Measurements from ENCODE around the gene SLC30A2. TPM values are rescaled to one million over a fixed set of nuclear protein-coding genes. Genes with fewer than 3 reads are reported as not detected.

SLC30A2 gene
- total and polyA plus RNA-seq, 10 donors = not detected

DNA sequence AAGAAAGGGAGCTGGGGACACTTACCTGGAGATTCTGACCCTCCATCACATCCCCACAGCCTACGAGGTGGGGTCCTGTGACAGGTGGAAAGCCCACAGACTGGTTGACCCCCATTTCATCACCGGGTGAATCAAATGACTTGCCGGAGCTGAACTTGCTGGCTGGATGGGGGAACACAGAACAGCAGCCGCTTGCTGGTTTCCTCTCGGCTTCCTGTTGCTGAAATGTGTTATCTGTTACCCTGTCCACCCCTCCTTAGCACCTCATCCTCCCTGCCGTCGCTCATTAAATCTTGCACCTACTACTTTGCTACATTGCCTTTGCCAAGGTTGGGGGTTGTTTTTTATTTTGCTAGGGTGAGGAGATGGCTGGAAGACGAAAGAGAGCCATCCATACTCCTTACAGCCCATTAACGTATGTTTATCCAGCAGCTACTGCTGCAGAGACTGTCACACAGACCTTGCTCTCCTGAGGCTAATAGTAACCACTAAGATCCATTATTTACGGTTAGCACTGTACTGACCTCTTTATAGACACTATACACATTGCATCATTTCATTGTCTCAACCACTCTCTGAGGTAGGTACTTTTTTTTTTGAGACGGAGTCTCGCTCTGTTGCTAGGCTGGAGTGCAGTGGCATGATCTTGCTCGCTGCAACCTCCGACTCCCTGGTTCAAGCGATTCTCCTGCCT is 55.1 kb downstream of the SLC30A2 start:
- Histone ChIP-seq H3K4me1 (peaks cover 15 to 68% (median 41%) of the 10 kb centered on the region in 6 donors), H3K36me3 (peaks cover 0 to 45% (median 10%) of the 10 kb centered on the region in 6 donors), H3K27ac (peak overlapping the region in 7 of 8 donors; percentile 32 to 75 (median 51)), H3K27me3 (replicated peaks in 1 of 7) (no peaks in the 10 kb centered on the region), H3K4me3 (peak overlapping the region in 7 of 8 donors; percentile 3 to 58 (median 16)), H3K9me3 (no peaks in the 10 kb centered on the region)
- intact Hi-C loops (cut with DNase I; ENCODE audit: low total_unique reads) = no loop called here
- WGBS, 5 donors = 23 to 39% (median 33%) methylated on average over 15 of the region's 15 CpGs
- peak; percentile 80 for DNase-seq
- TF ChIP-seq POLR2A (IDR thresholded peaks at IDR 0.05) = no peak
- TF ChIP-seq POLR2AphosphoS5 (IDR thresholded peaks at IDR 0.05) = peak in 1 of 3 donors; percentile 16

DNA sequence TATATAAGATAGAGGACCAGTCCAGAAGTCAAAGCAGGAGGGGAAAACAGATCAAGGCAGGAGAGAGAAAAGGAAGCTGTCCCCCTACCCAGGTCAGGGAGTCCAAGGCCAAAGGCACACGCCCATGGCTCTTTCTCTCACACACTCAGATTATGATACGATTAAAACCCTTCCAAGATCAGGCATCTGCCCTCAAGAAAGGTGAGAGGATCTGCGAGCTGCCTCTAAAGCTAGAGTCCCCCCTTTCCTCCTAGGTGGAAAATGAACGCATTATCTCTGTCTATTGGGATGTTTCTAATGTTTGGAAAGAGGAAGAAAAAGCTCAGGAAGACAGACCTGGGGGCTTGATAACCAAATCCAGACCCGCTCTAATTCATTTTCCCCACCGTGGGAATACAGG is 55.7 kb downstream of the SLC30A2 start:
- intact Hi-C loops (cut with DNase I; ENCODE audit: low total_unique reads) = no loop called here
- TF ChIP-seq POLR2AphosphoS5 (IDR thresholded peaks at IDR 0.05) (no peak), POLR2A (IDR thresholded peaks at IDR 0.05) (no peak), CTCF (IDR thresholded peaks at IDR 0.05 in 8 of 11, conservative IDR thresholded peaks at IDR 0.05 in 3 of 11) (no peak)
- peaks cover 0 to 51% (median 13%) of the 10 kb centered on the region in 6 donors for H3K36me3 ChIP-seq
- peak overlapping the region in 7 of 8 donors; percentile 32 to 75 (median 51) for H3K27ac ChIP-seq
- H3K9me3 ChIP-seq = no peaks in the 10 kb centered on the region
- peaks cover 15 to 69% (median 39%) of the 10 kb centered on the region in 6 donors for H3K4me1 ChIP-seq
- no peaks in the 10 kb centered on the region for H3K27me3 ChIP-seq (replicated peaks in 1 of 7)
- DNase-seq = no peak
- 40 to 50% (median 43%) methylated on average over 6 of the region's 6 CpGs for WGBS, 5 donors
- H3K4me3 ChIP-seq = peak overlapping the region in 7 of 8 donors; percentile 3 to 58 (median 16)

GRCh38 chr1:25989440-25990234 is 56.3 kb downstream of the SLC30A2 start:
- Histone ChIP-seq H3K27ac (peak overlapping the region in 5 of 8 donors; percentile 50 to 75 (median 71)), H3K9me3 (no peaks in the 10 kb centered on the region), H3K4me1 (peaks cover 15 to 72% (median 39%) of the 10 kb centered on the region in 6 donors), H3K4me3 (peak overlapping the region in 5 of 8 donors; percentile 3 to 58 (median 30)), H3K27me3 (replicated peaks in 1 of 7) (no peaks in the 10 kb centered on the region), H3K36me3 (peaks cover 0 to 55% (median 16%) of the 10 kb centered on the region in 6 donors)
- DNase-seq = no peak
- WGBS, 5 donors = 75 to 83% (median 79%) methylated on average over 8 to 11 of the region's 11 CpGs
- TF ChIP-seq CTCF (IDR thresholded peaks at IDR 0.05 in 8 of 11, conservative IDR thresholded peaks at IDR 0.05 in 3 of 11) = no peak
- TF ChIP-seq POLR2A (IDR thresholded peaks at IDR 0.05) = no peak
- TF ChIP-seq POLR2AphosphoS5 (IDR thresholded peaks at IDR 0.05) = no peak
- intact Hi-C loops (cut with DNase I; ENCODE audit: low total_unique reads) = no loop called here

DNA sequence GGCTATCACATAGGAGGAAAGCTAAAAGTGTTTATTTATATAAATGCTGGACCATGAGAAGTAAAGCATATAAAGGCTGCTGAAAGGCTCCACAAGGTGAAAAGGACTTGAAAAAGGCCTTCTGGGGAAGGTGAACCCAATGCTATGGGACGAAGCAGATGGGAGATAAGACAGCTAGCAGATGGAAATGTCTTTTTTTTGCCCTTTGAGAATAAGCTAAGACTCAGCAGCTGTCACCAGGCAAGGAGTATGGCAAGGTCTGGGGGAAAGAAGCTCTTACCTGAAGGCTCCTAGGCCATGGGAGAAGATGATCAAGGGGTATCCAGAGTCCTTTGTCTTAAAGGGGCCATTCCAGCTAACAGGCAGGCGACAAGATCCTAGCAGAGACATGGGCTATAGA is 58.0 kb downstream of the SLC30A2 start:
- Histone ChIP-seq H3K9me3 (no peaks in the 10 kb centered on the region), H3K36me3 (peaks cover 0 to 72% (median 31%) of the 10 kb centered on the region in 6 donors), H3K4me1 (peaks cover 15 to 63% (median 39%) of the 10 kb centered on the region in 6 donors), H3K27ac (no peak overlapping the region), H3K4me3 (no peak overlapping the region), H3K27me3 (replicated peaks in 1 of 7) (no peaks in the 10 kb centered on the region)
- intact Hi-C loops (cut with DNase I; ENCODE audit: low total_unique reads) = no loop called here
- no peak for DNase-seq
- WGBS, 5 donors = 79 to 100% (median 89%) methylated on average over 2 of the region's 2 CpGs
- no peak for TF ChIP-seq CTCF (IDR thresholded peaks at IDR 0.05 in 8 of 11, conservative IDR thresholded peaks at IDR 0.05 in 3 of 11)
- TF ChIP-seq POLR2A (IDR thresholded peaks at IDR 0.05) = no peak
- TF ChIP-seq POLR2AphosphoS5 (IDR thresholded peaks at IDR 0.05) = no peak

Small RNA genes within 50 kb of the gene (small RNA-seq; reads per million reads assigned to genes)
- gene RF00283 (0 reads per million in 4 donors), gene RF00492 (0 reads per million in 4 donors)

Other genes starting within 250 kb of the SLC30A2 start
- 10 to 100 TPM; 41.4 to 80.9 (median 59.2) TPM for gene SELENON, start 245.9 kb downstream of the SLC30A2 start, total RNA-seq
- gene SELENON, start 245.9 kb downstream of the SLC30A2 start, polyA plus RNA-seq = 10 to 100 TPM in 1 of 3 donors, 1 to 10 TPM in 2; 9.7 to 25.8 (median 9.7) TPM
- gene MTFR1L, start 226.2 kb downstream of the SLC30A2 start, total RNA-seq = 10 to 100 TPM; 44.6 to 74.7 (median 53.7) TPM
- gene MTFR1L, start 226.2 kb downstream of the SLC30A2 start, polyA plus RNA-seq = 10 to 100 TPM; 32.1 to 44.3 (median 43.0) TPM
- gene AUNIP, start 186.7 kb downstream of the SLC30A2 start, total RNA-seq = 1 to 10 TPM in 1 of 7 donors, under 1 TPM in 3, not detected in 3; 0.28 to 1.3 (median 0.71) TPM
- under 1 TPM; 0.07 to 0.61 (median 0.38) TPM for gene AUNIP, start 186.7 kb downstream of the SLC30A2 start, polyA plus RNA-seq
- 10 to 100 TPM in 4 of 7 donors, 1 to 10 TPM in 3; 9.2 to 14.2 (median 11.9) TPM for gene PAQR7, start 170.4 kb downstream of the SLC30A2 start, total RNA-seq
- 1 to 10 TPM; 3.0 to 4.8 (median 4.0) TPM for gene PAQR7, start 170.4 kb downstream of the SLC30A2 start, polyA plus RNA-seq
- 10 to 100 TPM; 40.3 to 59.5 (median 47.8) TPM for gene STMN1, start 139.7 kb downstream of the SLC30A2 start, total RNA-seq
- 100 to 1,000 TPM in 1 of 3 donors, 10 to 100 TPM in 2; 48.4 to 174 (median 95.8) TPM for gene STMN1, start 139.7 kb downstream of the SLC30A2 start, polyA plus RNA-seq
- gene PAFAH2, start 48.1 kb downstream of the SLC30A2 start, total RNA-seq = 10 to 100 TPM; 12.9 to 19.7 (median 13.9) TPM
- 1 to 10 TPM; 3.9 to 5.3 (median 4.7) TPM for gene PAFAH2, start 48.1 kb downstream of the SLC30A2 start, polyA plus RNA-seq
- gene EXTL1, start 24.3 kb downstream of the SLC30A2 start, total RNA-seq = 1 to 10 TPM; 2.3 to 8.6 (median 4.9) TPM
- gene EXTL1, start 24.3 kb downstream of the SLC30A2 start, polyA plus RNA-seq = 1 to 10 TPM in 1 of 3 donors, under 1 TPM in 2; 0.30 to 3.6 (median 0.63) TPM
- under 1 TPM in 2 of 7 donors, not detected in 5; 0.19 to 0.61 TPM for gene TRIM63, start 21.5 kb upstream of the SLC30A2 start, total RNA-seq
- under 1 TPM; 0.13 to 0.33 (median 0.30) TPM for gene TRIM63, start 21.5 kb upstream of the SLC30A2 start, polyA plus RNA-seq
- 10 to 100 TPM in 5 of 7 donors, 1 to 10 TPM in 2; 7.7 to 14.1 (median 11.6) TPM for gene PDIK1L, start 65.7 kb upstream of the SLC30A2 start, total RNA-seq
- gene PDIK1L, start 65.7 kb upstream of the SLC30A2 start, polyA plus RNA-seq = 1 to 10 TPM; 2.5 to 3.1 (median 3.1) TPM
- 1 to 10 TPM in 6 of 7 donors, under 1 TPM in 1; 0.76 to 5.9 (median 1.8) TPM for gene FAM110D, start 113.0 kb upstream of the SLC30A2 start, total RNA-seq
- gene FAM110D, start 113.0 kb upstream of the SLC30A2 start, polyA plus RNA-seq = 1 to 10 TPM in 1 of 3 donors, under 1 TPM in 2; 0.44 to 1.2 (median 0.91) TPM
- gene C1orf232, start 122.8 kb upstream of the SLC30A2 start, total RNA-seq = not detected
- not detected for gene C1orf232, start 122.8 kb upstream of the SLC30A2 start, polyA plus RNA-seq
- gene ZNF593, start 123.8 kb upstream of the SLC30A2 start, total RNA-seq = 10 to 100 TPM; 13.5 to 27.8 (median 19.6) TPM
- gene ZNF593, start 123.8 kb upstream of the SLC30A2 start, polyA plus RNA-seq = 100 to 1,000 TPM in 1 of 3 donors, 10 to 100 TPM in 2; 74.9 to 104 (median 80.3) TPM
- not detected for gene ZNF593OS, start 125.7 kb upstream of the SLC30A2 start, total RNA-seq
- under 1 TPM; 0.26 to 0.43 (median 0.26) TPM for gene ZNF593OS, start 125.7 kb upstream of the SLC30A2 start, polyA plus RNA-seq
- 1 to 10 TPM; 1.0 to 5.5 (median 3.7) TPM for gene CNKSR1, start 131.4 kb upstream of the SLC30A2 start, total RNA-seq
- gene CNKSR1, start 131.4 kb upstream of the SLC30A2 start, polyA plus RNA-seq = 1 to 10 TPM in 2 of 3 donors, under 1 TPM in 1; 0.68 to 2.0 (median 1.0) TPM
- gene CATSPER4, start 144.5 kb upstream of the SLC30A2 start, total RNA-seq = not detected
- gene CATSPER4, start 144.5 kb upstream of the SLC30A2 start, polyA plus RNA-seq = under 1 TPM in 1 of 3 donors, not detected in 2; 0.03 TPM
- gene CEP85, start 188.1 kb upstream of the SLC30A2 start, total RNA-seq = 10 to 100 TPM in 5 of 7 donors, 1 to 10 TPM in 2; 7.8 to 14.9 (median 10.8) TPM
- gene CEP85, start 188.1 kb upstream of the SLC30A2 start, polyA plus RNA-seq = 1 to 10 TPM; 3.9 to 5.2 (median 4.2) TPM
- 100 to 1,000 TPM; 139 to 261 (median 233) TPM for gene SH3BGRL3, start 234.0 kb upstream of the SLC30A2 start, total RNA-seq
- gene SH3BGRL3, start 234.0 kb upstream of the SLC30A2 start, polyA plus RNA-seq = 100 to 1,000 TPM; 249 to 319 (median 286) TPM

Measured in spleen (tissue), 11 donors.